Ishikawa (cell line): ENCODE results near the gene MINPP1.
A peak's percentile ranks its signal among the peaks of the same experiment; 100 is the strongest.

Experiments used
- CEBPB ChIP-seq: IDR thresholded peaks from 2 replicates; pipeline ENCODE4 v1.6.1; 2012
- CREB1 ChIP-seq: IDR thresholded peaks from 2 replicates; pipeline ENCODE4 v1.6.1; 2012; ENCODE audit warnings: low read depth
- EGR1 ChIP-seq: IDR thresholded peaks from 2 replicates; pipeline ENCODE4 v1.6.1; 2012
- EP300 ChIP-seq: IDR thresholded peaks from 2 replicates; pipeline ENCODE4 v1.6.1; 2012; ENCODE audit warnings: borderline replicate concordance
- FOXM1 ChIP-seq: IDR thresholded peaks from 2 replicates; pipeline ENCODE4 v1.6.1; 2012; ENCODE audit warnings: low read depth, borderline replicate concordance
- NFIC ChIP-seq: IDR thresholded peaks from 2 replicates; pipeline ENCODE4 v1.6.1; 2012
- RAD21 ChIP-seq: IDR thresholded peaks from 2 replicates; pipeline ENCODE4 v1.6.1; 2012; ENCODE audit warnings: low read depth
- TAF1 ChIP-seq: IDR thresholded peaks from 2 replicates; pipeline ENCODE4 v1.6.1; 2012; ENCODE audit warnings: low read depth, mild to moderate bottlenecking
- TCF12 ChIP-seq: IDR thresholded peaks from 2 replicates; pipeline ENCODE4 v1.6.1; 2012; ENCODE audit warnings: low read depth
- TEAD4 ChIP-seq: IDR thresholded peaks from 2 replicates; pipeline ENCODE4 v1.6.1; 2012
- YY1 ChIP-seq: IDR thresholded peaks from 2 replicates; pipeline ENCODE4 v1.6.1; 2012; ENCODE audit warnings: low read depth
- ZBTB7A ChIP-seq: IDR thresholded peaks from 2 replicates; pipeline ENCODE4 v1.6.1; 2012; ENCODE audit warnings: low read depth
- TF ChIP-seq, protein P1 (sequence below): IDR thresholded peaks from 2 replicates; pipeline ENCODE4 v1.6.1; 2012
- TF ChIP-seq, protein P2 (sequence below): IDR thresholded peaks from 2 replicates; pipeline ENCODE4 v1.6.1; 2012; ENCODE audit warnings: low read depth, mild to moderate bottlenecking
- TF ChIP-seq, protein P3 (sequence below): IDR thresholded peaks from 2 replicates; pipeline ENCODE4 v1.6.1; 2012

Gene MINPP1

DNA sequence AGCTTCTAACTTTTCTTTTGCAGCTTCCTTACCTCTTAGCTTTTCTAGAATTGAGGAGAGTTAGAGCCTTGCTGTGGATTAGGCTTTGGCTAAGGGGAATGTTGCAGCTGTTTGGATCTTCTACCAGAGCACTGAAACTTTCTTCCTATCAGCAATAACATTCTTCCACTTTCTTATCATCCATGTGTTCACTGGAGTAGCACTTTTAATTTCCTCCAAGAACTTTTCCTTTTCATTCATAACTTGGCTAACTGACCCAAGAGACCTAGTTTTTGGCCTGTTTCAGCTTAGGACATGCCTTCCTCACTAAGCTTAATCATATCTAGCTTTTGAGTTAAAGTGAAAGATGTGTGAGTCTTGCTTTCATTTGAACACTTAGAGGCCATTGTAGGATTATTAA lies 19.6 kb downstream of the MINPP1 start:
- TF ChIP-seq, protein P1, sequence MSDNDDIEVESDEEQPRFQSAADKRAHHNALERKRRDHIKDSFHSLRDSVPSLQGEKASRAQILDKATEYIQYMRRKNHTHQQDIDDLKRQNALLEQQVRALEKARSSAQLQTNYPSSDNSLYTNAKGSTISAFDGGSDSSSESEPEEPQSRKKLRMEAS = no peak
- no peak for TF ChIP-seq TAF1

DNA sequence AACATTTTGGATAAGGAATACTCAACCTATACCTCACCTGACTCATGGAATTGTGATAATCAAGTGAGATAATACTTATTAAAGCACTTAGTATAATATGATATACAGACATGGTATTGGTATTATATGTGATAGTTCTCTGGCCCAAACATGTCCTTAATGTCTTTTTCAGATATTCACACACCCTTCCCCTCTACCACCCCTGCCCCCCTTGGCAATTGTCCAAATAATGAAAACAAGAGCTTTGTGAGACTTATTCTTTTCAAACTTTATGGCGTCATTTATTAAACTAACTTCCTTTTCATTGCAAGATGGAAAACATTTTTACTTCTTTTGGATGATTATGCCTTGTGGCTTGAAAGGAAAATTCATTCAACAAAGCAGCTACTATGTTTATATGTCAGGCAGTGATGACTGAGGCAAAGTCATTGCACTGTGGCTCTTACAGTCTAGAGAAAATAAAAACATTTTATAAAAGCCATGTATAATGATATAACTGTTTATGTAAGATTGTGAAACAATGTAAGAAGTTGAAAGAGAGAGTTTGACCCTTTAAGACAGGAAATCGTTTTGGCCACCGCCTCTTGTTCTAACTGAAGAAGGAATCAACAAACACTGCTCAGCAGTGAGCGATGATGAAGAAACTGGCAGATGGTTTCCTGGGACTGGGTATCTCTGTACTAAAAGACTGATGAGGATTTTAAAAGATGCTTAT lies 27.4 kb downstream of the MINPP1 start:
- TF ChIP-seq, protein P2, sequence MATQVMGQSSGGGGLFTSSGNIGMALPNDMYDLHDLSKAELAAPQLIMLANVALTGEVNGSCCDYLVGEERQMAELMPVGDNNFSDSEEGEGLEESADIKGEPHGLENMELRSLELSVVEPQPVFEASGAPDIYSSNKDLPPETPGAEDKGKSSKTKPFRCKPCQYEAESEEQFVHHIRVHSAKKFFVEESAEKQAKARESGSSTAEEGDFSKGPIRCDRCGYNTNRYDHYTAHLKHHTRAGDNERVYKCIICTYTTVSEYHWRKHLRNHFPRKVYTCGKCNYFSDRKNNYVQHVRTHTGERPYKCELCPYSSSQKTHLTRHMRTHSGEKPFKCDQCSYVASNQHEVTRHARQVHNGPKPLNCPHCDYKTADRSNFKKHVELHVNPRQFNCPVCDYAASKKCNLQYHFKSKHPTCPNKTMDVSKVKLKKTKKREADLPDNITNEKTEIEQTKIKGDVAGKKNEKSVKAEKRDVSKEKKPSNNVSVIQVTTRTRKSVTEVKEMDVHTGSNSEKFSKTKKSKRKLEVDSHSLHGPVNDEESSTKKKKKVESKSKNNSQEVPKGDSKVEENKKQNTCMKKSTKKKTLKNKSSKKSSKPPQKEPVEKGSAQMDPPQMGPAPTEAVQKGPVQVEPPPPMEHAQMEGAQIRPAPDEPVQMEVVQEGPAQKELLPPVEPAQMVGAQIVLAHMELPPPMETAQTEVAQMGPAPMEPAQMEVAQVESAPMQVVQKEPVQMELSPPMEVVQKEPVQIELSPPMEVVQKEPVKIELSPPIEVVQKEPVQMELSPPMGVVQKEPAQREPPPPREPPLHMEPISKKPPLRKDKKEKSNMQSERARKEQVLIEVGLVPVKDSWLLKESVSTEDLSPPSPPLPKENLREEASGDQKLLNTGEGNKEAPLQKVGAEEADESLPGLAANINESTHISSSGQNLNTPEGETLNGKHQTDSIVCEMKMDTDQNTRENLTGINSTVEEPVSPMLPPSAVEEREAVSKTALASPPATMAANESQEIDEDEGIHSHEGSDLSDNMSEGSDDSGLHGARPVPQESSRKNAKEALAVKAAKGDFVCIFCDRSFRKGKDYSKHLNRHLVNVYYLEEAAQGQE = no peak
- peak; percentile 48; the same call in 1 of the 2 replicates for TF ChIP-seq NFIC

DNA sequence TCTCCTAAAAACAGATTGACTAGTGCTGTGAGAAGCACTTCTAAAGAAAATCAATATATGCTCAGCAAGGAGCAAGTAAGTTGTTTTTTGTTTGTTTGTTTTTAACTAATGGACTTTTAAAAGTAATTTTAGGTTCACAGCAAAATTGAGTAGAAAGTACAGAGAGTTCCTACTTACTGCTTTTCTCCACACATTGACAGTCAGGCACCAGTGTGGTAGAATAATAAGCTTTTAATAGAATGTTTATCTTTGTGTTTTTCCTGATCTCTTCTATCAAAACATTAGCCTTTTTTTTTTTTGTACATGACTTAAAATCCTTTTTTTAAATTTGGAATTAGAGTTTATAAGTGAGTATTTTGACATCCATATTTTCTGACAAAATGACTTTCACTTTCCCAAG lies 28.0 kb downstream of the MINPP1 start:
- TF ChIP-seq YY1 (no peak), FOXM1 (no peak), CEBPB (no peak), ZBTB7A (no peak), EP300 (no peak), TCF12 (no peak), TEAD4 (no peak), RAD21 (no peak), TAF1 (no peak), EGR1 (no peak), CREB1 (no peak)
- TF ChIP-seq, protein P3, sequence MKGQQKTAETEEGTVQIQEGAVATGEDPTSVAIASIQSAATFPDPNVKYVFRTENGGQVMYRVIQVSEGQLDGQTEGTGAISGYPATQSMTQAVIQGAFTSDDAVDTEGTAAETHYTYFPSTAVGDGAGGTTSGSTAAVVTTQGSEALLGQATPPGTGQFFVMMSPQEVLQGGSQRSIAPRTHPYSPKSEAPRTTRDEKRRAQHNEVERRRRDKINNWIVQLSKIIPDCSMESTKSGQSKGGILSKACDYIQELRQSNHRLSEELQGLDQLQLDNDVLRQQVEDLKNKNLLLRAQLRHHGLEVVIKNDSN = no peak
- TF ChIP-seq, protein P2 = no peak

DNA sequence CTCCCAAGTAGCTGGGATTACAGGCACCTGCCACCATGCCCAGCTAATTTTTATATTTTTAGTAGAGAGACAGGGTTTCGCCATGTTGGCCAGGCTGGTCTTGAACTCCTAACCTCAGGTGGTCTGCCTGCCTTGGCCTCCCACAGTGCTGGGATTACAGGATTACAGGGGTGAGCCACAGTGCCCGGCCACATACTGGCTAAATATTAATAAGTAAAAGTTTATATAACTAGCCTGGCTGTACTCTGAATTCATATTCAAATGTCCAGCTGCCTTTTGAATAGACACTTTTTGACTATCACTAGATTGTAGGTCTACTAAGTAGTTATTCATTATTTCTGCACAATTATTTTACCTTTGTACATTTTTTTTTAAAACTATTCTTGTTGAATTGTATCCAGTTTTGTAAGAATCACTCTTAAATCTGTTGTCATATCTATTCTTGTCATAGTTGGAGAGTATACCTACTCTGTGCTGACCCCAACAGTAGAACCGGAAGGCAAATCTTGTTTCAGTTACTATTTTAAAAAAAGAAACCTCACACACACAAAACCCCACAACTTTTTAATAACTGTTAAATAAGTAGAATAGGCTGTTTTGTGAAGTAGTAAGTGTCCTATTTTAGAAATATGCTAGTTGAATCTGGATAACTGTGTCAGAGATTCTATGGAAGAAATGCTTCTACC lies 29.6 kb downstream of the MINPP1 start:
- TF ChIP-seq CEBPB (no peak), EGR1 (no peak), TAF1 (no peak), RAD21 (no peak), TCF12 (no peak), EP300 (no peak), TEAD4 (no peak), ZBTB7A (no peak), YY1 (no peak)
- TF ChIP-seq, protein P1 = no peak
- TF ChIP-seq, protein P3 = no peak
- TF ChIP-seq, protein P2 = no peak
